ENCODE data around the gene ACE2. TPM values are rescaled to one million over a fixed set of nuclear protein-coding genes. Genes with fewer than 3 reads are reported as not detected.

ACE2 gene
- total and polyA plus RNA-seq, 9 of the 15 experiments (the other 6 are each of a cell fraction or from before 2014, with no cell fraction given): 0.03 to 0.09 (median 0.07) TPM; not detected in 6

- TF ChIP-seq RERE (CRISPR knock-in tag; IDR thresholded peaks at IDR 0.05; ENCODE audit: borderline replicate concordance): no peak
- TF ChIP-seq RAD21 (CRISPR knock-in tag; conservative IDR thresholded peaks at IDR 0.05 in 1 of 2, IDR thresholded peaks at IDR 0.05 in 1 of 2): peak; percentile 66 to 88
- TF ChIP-seq FOXK1 (CRISPR knock-in tag; IDR thresholded peaks at IDR 0.05; ENCODE audit: borderline replicate concordance): no peak
- TF ChIP-seq SMC3 (conservative IDR thresholded peaks at IDR 0.05; ENCODE audit: insufficient read depth, low read depth, low read length): peak; percentile 51; the same call in 1 of the 2 replicates
- no peak for TF ChIP-seq PTRF (tag; IDR thresholded peaks at IDR 0.05)
- TF ChIP-seq ZFPM2 (CRISPR knock-in tag; IDR thresholded peaks at IDR 0.05): no peak
- TF ChIP-seq ZNF655 (CRISPR knock-in tag; IDR thresholded peaks at IDR 0.05): no peak
These were observed 32.7 kb downstream of the ACE2 start (continued) for GRCh38 chrX:15567886-15568616.
